ENCODE measurements around the gene GID4.
"Not testable (repeated sequence)": the region's sequence is repeated elsewhere in the genome, so short reads cannot be mapped to it uniquely, and the experiment has no call there.

GID4 gene

GRCh38 chr17:18038861-18039534 lies at the start of gene GID4, which contains the start of gene ATPAF2:
Gene GID4 (plus strand): TSS chr17:18039408. CDS start chr17:18039465, 57 bp downstream.
Gene ATPAF2 (minus strand): TSS chr17:18039168. CDS start chr17:18039013, 155 bp downstream.
- DNase-seq: peak; percentile 100

- DNase-seq: no peak
Observed at GRCh38 chr17:17989618-17990017, 49.6 kb upstream of the GID4 start.

- no peak for DNase-seq
Observed at GRCh38 chr17:17990282-17990681, 48.9 kb upstream of the GID4 start.

- no peak for DNase-seq
Observed at GRCh38 chr17:17993366-17993765, 45.8 kb upstream of the GID4 start.

- no peak for DNase-seq
Observed at GRCh38 chr17:17993852-17994251, 45.4 kb upstream of the GID4 start.

- no peak for DNase-seq
Observed at GRCh38 chr17:17994271-17995069, 44.7 kb upstream of the GID4 start.

GRCh38 chr17:17995887-17996286 lies 43.3 kb upstream of the GID4 start:
- DNase-seq: not testable (repeated sequence)

GRCh38 chr17:17998934-17999333 lies 40.3 kb upstream of the GID4 start:
- DNase-seq: no peak

- DNase-seq: no peak
Observed at GRCh38 chr17:17999364-18000029, 39.7 kb upstream of the GID4 start.

- no peak for DNase-seq
Observed at GRCh38 chr17:18000030-18000408, 39.2 kb upstream of the GID4 start.

GRCh38 chr17:18002171-18002570 lies 37.0 kb upstream of the GID4 start:
- no peak for DNase-seq

GRCh38 chr17:18004345-18004744 lies 34.9 kb upstream of the GID4 start:
- no peak for DNase-seq

GRCh38 chr17:18004884-18005305 lies 34.3 kb upstream of the GID4 start:
- no peak for DNase-seq

GRCh38 chr17:18005496-18005895 lies 33.7 kb upstream of the GID4 start:
- no peak for DNase-seq

- no peak for DNase-seq
Observed at GRCh38 chr17:18006495-18007239, 32.5 kb upstream of the GID4 start.

GRCh38 chr17:18008496-18009268 lies 30.5 kb upstream of the GID4 start:
- DNase-seq: no peak

GRCh38 chr17:18009609-18010420 lies 29.4 kb upstream of the GID4 start:
- DNase-seq: no peak

- DNase-seq: no peak
Observed at GRCh38 chr17:18011286-18011685, 27.9 kb upstream of the GID4 start.

- no peak for DNase-seq
Observed at GRCh38 chr17:18014006-18014405, 25.2 kb upstream of the GID4 start.

- DNase-seq: no peak
Observed at GRCh38 chr17:18015593-18015992, 23.6 kb upstream of the GID4 start.

GRCh38 chr17:18016426-18016825 lies 22.8 kb upstream of the GID4 start:
- no peak for DNase-seq
